Upper lobe of left lung (tissue), 6 donors: ENCODE data around the gene RNASE11. TPM values are rescaled to one million over a fixed set of nuclear protein-coding genes. Genes with fewer than 3 reads are reported as not detected.

ENCODE experiments used
- ATAC-seq, 2 donors: fragments of 200-7000 bp; cut with Tn5 transposase; one replicate each; pipeline ENCODE4 v1.9.1; 2022; ENCODE audit warnings: mild to moderate bottlenecking in 2 of 2, moderate library complexity in 2 of 2; ENCODE audit not compliant: low FRiP score in 2 of 2
- DNase-seq, 2 donors: peaks; one replicate each; pipeline ENCODE4 v3.0.0-alpha.2; 2019 to 2020
- H3K27ac ChIP-seq, 4 donors: fragments of 200-600 bp; sonication (generic); one replicate each; pipeline ENCODE4 v1.5.1; 2016 to 2019
- H3K27me3 ChIP-seq, 4 donors: fragments of 200-600 bp; sonication (generic); one replicate each; pipeline ENCODE4 v1.5.1; 2017 to 2019
- H3K36me3 ChIP-seq, 4 donors: fragments of 200-600 bp; sonication (generic); one replicate each; pipeline ENCODE4 v1.5.1; 2016 to 2019
- H3K4me1 ChIP-seq, 4 donors: fragments of 200-600 bp; sonication (generic); one replicate each; pipeline ENCODE4 v1.5.1; 2018 to 2019
- H3K4me3 ChIP-seq, 4 donors: fragments of 200-600 bp; sonication (generic); one replicate each; pipeline ENCODE4 v1.5.1; 2017 to 2019; ENCODE audit warnings: mild to moderate bottlenecking in 2 of 4, moderate library complexity in 1 of 4
- H3K9me3 ChIP-seq, 4 donors: fragments of 200-600 bp; sonication (generic); one replicate each; pipeline ENCODE4 v1.5.1; 2018 to 2019
- EP300 ChIP-seq, 4 donors: sonication (generic); formaldehyde crosslinking; IDR thresholded peaks; one replicate each; pipeline ENCODE4 v1.5.1; 2017; ENCODE audit warnings: antibody characterized with exemption in 4 of 4, control low read depth in 2 of 4
- POLR2A ChIP-seq, 4 donors: fragments of 450-650 bp; IDR thresholded peaks; one replicate each; pipeline ENCODE4 v1.5.1; 2016 to 2017; ENCODE audit warnings: antibody characterized with exemption in 4 of 4, mild to moderate bottlenecking in 2 of 4
- POLR2AphosphoS5 ChIP-seq, 2 donors: sonication (generic); formaldehyde crosslinking; IDR thresholded peaks; one replicate each; pipeline ENCODE4 v1.5.1; 2017; ENCODE audit warnings: antibody characterized with exemption in 2 of 2
- WGBS, 2 donors: methylation state at CpG; one replicate each; pipeline ENCODE4 v1.1.5; 2017 to 2018; 5-methylcytosine and 5-hydroxymethylcytosine counted together
- total RNA-seq, 6 donors: library from RNA; depleted of rRNA in 4 of 6; stranded (reverse); fragments of >200 nt in 4 of 6; gene quantifications; one replicate each; pipeline versions ENCODE4 v1.1.0 to v1.2.1, GENCODE V29; 2016 to 2021
- TF ChIP-seq, protein P1 (sequence below), 6 experiments: fragments of 450-650 bp in 4 of 6; fragments of 200-600 bp in 2 of 6; sonication (generic) in 2 of 6; IDR thresholded peaks; one replicate each; pipeline ENCODE4 v1.5.1; 2016 to 2019; ENCODE audit warnings: antibody characterized with exemption in 6 of 6
- donor health status: DM: no; HTN: no; CAD: no; lungs with moderate emphysema.
- donor health status: DM: no; HTN: yes; CAD: no; lungs with severe emphysema.

RNASE11 gene
- total RNA-seq, 6 donors from 2014 or later: not detected

- H3K27ac ChIP-seq: no peak overlapping the region
- DNase-seq: no peak
- peak overlapping the region in 1 of 4 donors; percentile 31 for H3K4me3 ChIP-seq
- TF ChIP-seq, protein P1, sequence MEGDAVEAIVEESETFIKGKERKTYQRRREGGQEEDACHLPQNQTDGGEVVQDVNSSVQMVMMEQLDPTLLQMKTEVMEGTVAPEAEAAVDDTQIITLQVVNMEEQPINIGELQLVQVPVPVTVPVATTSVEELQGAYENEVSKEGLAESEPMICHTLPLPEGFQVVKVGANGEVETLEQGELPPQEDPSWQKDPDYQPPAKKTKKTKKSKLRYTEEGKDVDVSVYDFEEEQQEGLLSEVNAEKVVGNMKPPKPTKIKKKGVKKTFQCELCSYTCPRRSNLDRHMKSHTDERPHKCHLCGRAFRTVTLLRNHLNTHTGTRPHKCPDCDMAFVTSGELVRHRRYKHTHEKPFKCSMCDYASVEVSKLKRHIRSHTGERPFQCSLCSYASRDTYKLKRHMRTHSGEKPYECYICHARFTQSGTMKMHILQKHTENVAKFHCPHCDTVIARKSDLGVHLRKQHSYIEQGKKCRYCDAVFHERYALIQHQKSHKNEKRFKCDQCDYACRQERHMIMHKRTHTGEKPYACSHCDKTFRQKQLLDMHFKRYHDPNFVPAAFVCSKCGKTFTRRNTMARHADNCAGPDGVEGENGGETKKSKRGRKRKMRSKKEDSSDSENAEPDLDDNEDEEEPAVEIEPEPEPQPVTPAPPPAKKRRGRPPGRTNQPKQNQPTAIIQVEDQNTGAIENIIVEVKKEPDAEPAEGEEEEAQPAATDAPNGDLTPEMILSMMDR (IDR thresholded peaks at IDR 0.05): no peak
- TF ChIP-seq EP300 (IDR thresholded peaks at IDR 0.05) (no peak), POLR2A (IDR thresholded peaks at IDR 0.05) (no peak), POLR2AphosphoS5 (IDR thresholded peaks at IDR 0.05) (no peak)
- no peaks in the 10 kb centered on the region for H3K36me3 ChIP-seq
- no peaks in the 10 kb centered on the region for H3K9me3 ChIP-seq
- peaks cover 0 to 3% (median 0%) of the 10 kb centered on the region in 4 donors for H3K27me3 ChIP-seq
- 28 to 34% methylated on average over 10 to 12 of the region's 12 CpGs for WGBS, 2 donors
- no peak for ATAC-seq
- H3K4me1 ChIP-seq: peaks cover 19 to 58% (median 35%) of the 10 kb centered on the region in 4 donors
These were observed 38.5 kb upstream of the RNASE11 start for GRCh38 chr14:20626274-20626673.

- H3K36me3 ChIP-seq: no peaks in the 10 kb centered on the region
- H3K4me1 ChIP-seq: peaks cover 11 to 46% (median 30%) of the 10 kb centered on the region in 4 donors
- no peak overlapping the region for H3K27ac ChIP-seq
- TF ChIP-seq, protein P1 (IDR thresholded peaks at IDR 0.05): no peak
- TF ChIP-seq POLR2A (IDR thresholded peaks at IDR 0.05): no peak
- no peak for TF ChIP-seq POLR2AphosphoS5 (IDR thresholded peaks at IDR 0.05)
- TF ChIP-seq EP300 (IDR thresholded peaks at IDR 0.05): no peak
- no peaks in the 10 kb centered on the region for H3K9me3 ChIP-seq
- 5 to 9% methylated on average over 22 of the region's 22 CpGs for WGBS, 2 donors
- peaks cover 0 to 3% (median 0%) of the 10 kb centered on the region in 4 donors for H3K27me3 ChIP-seq
- DNase-seq (peak in 1 of 2 donors; percentile 89), ATAC-seq (peak; percentile 36 to 83)
- H3K4me3 ChIP-seq: peak overlapping the region in 3 of 4 donors; percentile 9 to 31 (median 28)
These were observed 36.8 kb upstream of the RNASE11 start for GRCh38 chr14:20624495-20625070.

DNA sequence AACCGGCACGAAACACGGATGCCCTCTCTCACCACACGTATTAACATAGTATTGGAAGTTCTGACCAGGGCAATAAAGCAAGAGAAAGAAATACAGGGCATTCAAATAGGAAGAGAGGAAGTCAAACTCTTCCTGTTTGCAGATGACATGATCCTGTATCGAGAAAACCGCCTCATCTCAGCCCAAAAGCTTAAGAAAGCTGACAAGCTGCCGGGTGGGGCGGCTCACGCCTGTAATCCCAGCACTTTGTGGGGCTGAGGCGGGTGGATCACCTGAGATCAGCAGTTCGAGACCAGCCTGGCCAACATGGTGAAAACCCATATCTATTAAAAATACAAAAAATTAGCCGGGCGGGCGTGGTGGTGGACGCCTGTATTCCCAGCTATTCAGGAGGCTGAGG is 36.0 kb upstream of the RNASE11 start:
- Histone ChIP-seq H3K27me3 (peaks cover 0 to 3% (median 0%) of the 10 kb centered on the region in 4 donors), H3K4me3 (no peak overlapping the region), H3K9me3 (no peaks in the 10 kb centered on the region), H3K27ac (no peak overlapping the region), H3K36me3 (no peaks in the 10 kb centered on the region), H3K4me1 (peaks cover 11 to 46% (median 30%) of the 10 kb centered on the region in 4 donors)
- WGBS, 2 donors: 40 to 55% methylated on average over 15 of the region's 15 CpGs
- TF ChIP-seq POLR2A (IDR thresholded peaks at IDR 0.05) (no peak), POLR2AphosphoS5 (IDR thresholded peaks at IDR 0.05) (no peak), EP300 (IDR thresholded peaks at IDR 0.05) (no peak)
- TF ChIP-seq, protein P1 (IDR thresholded peaks at IDR 0.05): no peak
- DNase-seq: no peak
- no peak for ATAC-seq

DNA sequence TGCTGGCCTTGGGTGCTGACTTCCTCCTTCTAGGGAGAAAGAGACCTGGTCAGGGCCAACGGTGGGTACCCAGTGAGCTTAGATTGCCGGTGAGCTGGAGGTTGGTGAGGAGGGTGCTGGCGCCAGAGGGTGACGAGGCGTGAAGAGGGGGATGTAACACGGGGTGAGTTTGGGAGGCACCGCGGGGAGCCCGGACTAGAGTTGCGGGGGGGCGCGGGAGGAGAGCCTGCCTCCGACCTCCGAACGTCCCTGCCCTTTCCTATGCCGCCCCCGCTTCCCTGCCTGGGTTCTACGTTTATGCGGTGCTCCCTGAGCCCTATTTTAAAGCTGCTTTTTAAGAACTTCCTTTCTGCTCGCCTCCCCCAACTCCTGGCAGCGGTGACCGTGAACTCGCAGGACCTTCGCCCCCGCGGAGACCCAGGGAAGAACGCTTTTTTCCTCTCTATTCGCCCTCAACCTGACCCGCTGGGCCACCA is 35.1 kb upstream of the RNASE11 start:
- no peak overlapping the region for H3K4me3 ChIP-seq
- ATAC-seq (no peak), DNase-seq (peak in 1 of 2 donors; percentile 52)
- TF ChIP-seq, protein P1 (IDR thresholded peaks at IDR 0.05): no peak
- no peak for TF ChIP-seq POLR2A (IDR thresholded peaks at IDR 0.05)
- TF ChIP-seq EP300 (IDR thresholded peaks at IDR 0.05): no peak
- no peak for TF ChIP-seq POLR2AphosphoS5 (IDR thresholded peaks at IDR 0.05)
- WGBS, 2 donors: 18 to 22% methylated on average over 26 to 29 of the region's 29 CpGs
- H3K4me1 ChIP-seq: peaks cover 11 to 51% (median 30%) of the 10 kb centered on the region in 4 donors
- H3K27ac ChIP-seq: no peak overlapping the region
- H3K9me3 ChIP-seq: no peaks in the 10 kb centered on the region
- no peaks in the 10 kb centered on the region for H3K36me3 ChIP-seq
- H3K27me3 ChIP-seq: peaks cover 0 to 3% (median 0%) of the 10 kb centered on the region in 4 donors
